Measurements from ENCODE around the gene DNM1.

DNA sequence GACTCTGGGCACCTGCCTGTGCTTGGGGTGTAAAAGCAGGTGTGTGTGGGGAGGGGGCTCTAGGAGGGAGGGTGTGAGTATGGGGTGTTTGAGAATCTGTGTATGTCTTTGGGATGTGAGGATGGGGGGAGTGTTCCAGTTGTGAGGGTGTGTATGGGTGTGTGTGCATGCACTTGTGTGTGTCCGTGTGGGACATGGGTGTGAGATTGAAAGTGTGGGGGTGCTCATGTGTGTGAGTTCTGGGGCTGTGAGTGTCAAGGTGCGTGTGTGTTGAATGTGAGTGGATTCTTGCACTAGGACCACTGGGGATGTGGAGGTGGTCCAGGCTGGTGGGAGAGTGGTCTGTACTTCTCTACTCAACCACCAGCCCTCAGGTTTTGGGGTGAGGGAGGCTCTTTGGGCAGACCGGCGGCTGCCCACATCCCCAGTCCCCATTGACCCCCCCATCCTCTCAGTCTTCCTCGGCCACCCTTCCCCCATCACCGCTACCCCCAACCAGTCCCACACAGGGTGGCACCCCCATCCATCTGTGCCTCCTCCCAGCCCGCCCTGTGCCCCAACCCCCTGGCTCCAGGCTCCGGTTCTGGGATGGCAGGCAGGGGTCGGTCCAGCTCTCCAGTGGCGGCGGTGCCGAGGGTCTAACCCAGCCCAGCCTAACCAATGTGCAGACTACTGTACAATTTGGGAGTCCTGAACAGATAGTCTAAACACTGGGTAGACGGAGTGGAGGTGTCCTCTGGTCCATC is 41.1 kb downstream of the DNM1 start:
- TF ChIP-seq, protein P1, sequence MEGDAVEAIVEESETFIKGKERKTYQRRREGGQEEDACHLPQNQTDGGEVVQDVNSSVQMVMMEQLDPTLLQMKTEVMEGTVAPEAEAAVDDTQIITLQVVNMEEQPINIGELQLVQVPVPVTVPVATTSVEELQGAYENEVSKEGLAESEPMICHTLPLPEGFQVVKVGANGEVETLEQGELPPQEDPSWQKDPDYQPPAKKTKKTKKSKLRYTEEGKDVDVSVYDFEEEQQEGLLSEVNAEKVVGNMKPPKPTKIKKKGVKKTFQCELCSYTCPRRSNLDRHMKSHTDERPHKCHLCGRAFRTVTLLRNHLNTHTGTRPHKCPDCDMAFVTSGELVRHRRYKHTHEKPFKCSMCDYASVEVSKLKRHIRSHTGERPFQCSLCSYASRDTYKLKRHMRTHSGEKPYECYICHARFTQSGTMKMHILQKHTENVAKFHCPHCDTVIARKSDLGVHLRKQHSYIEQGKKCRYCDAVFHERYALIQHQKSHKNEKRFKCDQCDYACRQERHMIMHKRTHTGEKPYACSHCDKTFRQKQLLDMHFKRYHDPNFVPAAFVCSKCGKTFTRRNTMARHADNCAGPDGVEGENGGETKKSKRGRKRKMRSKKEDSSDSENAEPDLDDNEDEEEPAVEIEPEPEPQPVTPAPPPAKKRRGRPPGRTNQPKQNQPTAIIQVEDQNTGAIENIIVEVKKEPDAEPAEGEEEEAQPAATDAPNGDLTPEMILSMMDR (IDR thresholded peaks at IDR 0.05) = no peak
- no peak for TF ChIP-seq POLR2A (IDR thresholded peaks at IDR 0.05)

Data from thyroid gland (tissue), 4 donors.